Endothelial cell of umbilical vein (primary cell): Measurements from ENCODE around the gene SH3PXD2A. TPM values are rescaled to one million over a fixed set of nuclear protein-coding genes. Genes with fewer than 3 reads are reported as not detected.

ENCODE experiments used
- BruUV-seq: library from RNA; stranded (reverse); fragments of 400-500 nt; replicated peaks from 2 replicates; lab custom pipeline; 2021; lab: Mats Ljungman, UMichigan
- CTCF ChIA-PET: fragments of 300-600, 350-600 bp; sonication (Branson Sonifier 250); formaldehyde crosslinking; loops from one replicate; lab custom pipeline; 2021; ENCODE audit warnings: antibody characterized with exemption, inconsistent platforms; lab: Charles Lee
- POLR2A ChIA-PET: fragments of 300-600, 350-600 bp; sonication (Branson Sonifier 250); formaldehyde crosslinking; loops from one replicate; lab custom pipeline; 2021; ENCODE audit warnings: antibody characterized with exemption, inconsistent platforms; lab: Charles Lee
- DNase-seq: peaks from one replicate; pipeline ENCODE4 v3.0.0-alpha.2; 2011; ENCODE audit warnings: low read depth, low spot score
- FAIRE-seq: peaks from 2 replicates; lab custom pipeline; 2011; peaks lifted over from hg19 to GRCh38; lab: Jason Lieb, UNC
- H2AFZ ChIP-seq: 2 replicates; pipeline ENCODE4 v1.6.0; 2012; ENCODE audit warnings: low read depth, low read length, control low read depth, inconsistent platforms
- H3K27ac ChIP-seq: 2 replicates; pipeline ENCODE4 v1.5.1; 2011; ENCODE audit warnings: low read depth, mild to moderate bottlenecking, control low read depth, low read length, moderate library complexity; ENCODE audit not compliant: insufficient read depth
- H3K27me3 ChIP-seq, 2 experiments: 2 replicates each; pipeline versions ENCODE4 v1.6.0 to v1.6.1; 2011; ENCODE audit warnings: low read length in 2 of 2, mixed read lengths in 1 of 2; ENCODE audit not compliant: control insufficient read depth in 2 of 2, insufficient read depth in 2 of 2
- H3K36me3 ChIP-seq, 2 experiments: 2 replicates in 1 of 2; 3 replicates in 1 of 2; pipeline ENCODE4 v1.5.1; 2011; ENCODE audit warnings: low read length in 2 of 2, mild to moderate bottlenecking in 1 of 2, moderate library complexity in 1 of 2; ENCODE audit not compliant: control insufficient read depth in 2 of 2, insufficient read depth in 2 of 2; ENCODE audit errors: extremely low read depth in 1 of 2
- H3K4me1 ChIP-seq: 3 replicates; pipeline ENCODE4 v1.5.1; 2011; ENCODE audit warnings: mild to moderate bottlenecking, low read length; ENCODE audit not compliant: control insufficient read depth, insufficient read depth; ENCODE audit errors: extremely low read depth
- H3K4me2 ChIP-seq: 2 replicates; pipeline ENCODE4 v1.6.1; 2011; ENCODE audit warnings: low read length, control low read depth, mixed read lengths; ENCODE audit not compliant: insufficient read depth
- H3K4me3 ChIP-seq, 3 experiments: fragments of 200-600 bp in 1 of 3; sonication (generic), shearing (Covaris generic) in 1 of 3; replicated peaks in 1 of 3; 2 replicates each; pipeline ENCODE4 v1.5.1; 2011 to 2016; ENCODE audit warnings: control low read depth in 3 of 3, low read length in 3 of 3, mild to moderate bottlenecking in 2 of 3, inconsistent platforms in 1 of 3, low read depth in 1 of 3, moderate library complexity in 1 of 3; ENCODE audit not compliant: insufficient read depth in 1 of 3
- H3K79me2 ChIP-seq: 2 replicates; pipeline ENCODE4 v1.6.0; 2012; ENCODE audit warnings: low read length, inconsistent platforms; ENCODE audit not compliant: control insufficient read depth, insufficient read depth
- H3K9ac ChIP-seq: replicated peaks from 2 replicates; pipeline ENCODE3; 2011; ENCODE audit warnings: low read length, control low read depth; ENCODE audit not compliant: insufficient read depth; ENCODE audit errors: extremely low read depth
- H3K9me1 ChIP-seq: replicated peaks from 3 replicates; pipeline ENCODE4 v1.6.0; 2011; ENCODE audit warnings: mild to moderate bottlenecking, low read length; ENCODE audit not compliant: control insufficient read depth, insufficient read depth; ENCODE audit errors: extremely low read depth
- H3K9me3 ChIP-seq: replicated peaks from 2 replicates; pipeline ENCODE4 v1.5.1; 2012; ENCODE audit warnings: low read length, inconsistent platforms; ENCODE audit not compliant: control insufficient read depth, insufficient read depth
- H4K20me1 ChIP-seq: replicated peaks from 2 replicates; pipeline ENCODE3; 2011; ENCODE audit warnings: mild to moderate bottlenecking, low read length; ENCODE audit not compliant: control insufficient read depth, insufficient read depth; ENCODE audit errors: extremely low read depth
- EZH2 ChIP-seq: IDR thresholded peaks from 2 replicates; pipeline ENCODE4 v1.6.1; 2012; ENCODE audit warnings: borderline replicate concordance, low read depth, mild to moderate bottlenecking, moderate library complexity, low read length, inconsistent platforms; ENCODE audit not compliant: severe bottlenecking
- GATA2 ChIP-seq: IDR thresholded peaks from 2 replicates; pipeline ENCODE4 v1.7.0; 2011; ENCODE audit warnings: low read depth, mild to moderate bottlenecking, moderate library complexity, mixed read lengths, low read length; ENCODE audit not compliant: insufficient read length, insufficient read depth
- JUN ChIP-seq: IDR thresholded peaks from 2 replicates; pipeline ENCODE4 v1.6.1; 2011; ENCODE audit warnings: borderline replicate concordance, low read depth; ENCODE audit not compliant: insufficient read length, insufficient read depth
- POLR2AphosphoS5 ChIP-seq: IDR thresholded peaks from 2 replicates; pipeline ENCODE4 v1.6.1; 2012; ENCODE audit warnings: low read depth, mild to moderate bottlenecking, control low read depth, low read length, moderate library complexity; ENCODE audit not compliant: insufficient read depth
- dilution Hi-C: fragments of 300-500 bp; cut with MboI; formaldehyde crosslinking; loops from one replicate; pipeline ENCODE4 v1.15.0; 2019; ENCODE audit warnings: low sequenced_read_pairs; ENCODE audit not compliant: extremely low pct_ligation_motif_present
- intact Hi-C: fragments of 100-400 bp; cut with micrococcal nuclease; formaldehyde crosslinking; loops from one replicate; pipeline ENCODE4 v1.10.0; 2022
- polyA plus RNA-seq, 4 experiments: library from polyadenylated mRNA; depleted of rRNA in 3 of 4; stranded (reverse) in 3 of 4; unstranded in 1 of 4; fragments of >200 nt; gene quantifications; 2 replicates each; pipeline versions ENCODE4 v1.2.1 to v1.2.3, GENCODE V29; 2011 to 2012; ENCODE audit warnings: missing spikeins in 1 of 4
- total RNA-seq: library from RNA; stranded (reverse); gene quantifications from 2 replicates; pipeline ENCODE4 v1.2.3, GENCODE V29; 2021
- TF ChIP-seq, protein P1 (sequence below): IDR thresholded peaks from 2 replicates; pipeline ENCODE4 v1.6.1; 2011; ENCODE audit not compliant: insufficient read depth, insufficient read length

Gene SH3PXD2A
- total and polyA plus RNA-seq, 2 donors (not counting 3 experiments of a cell fraction or from before 2014, with no cell fraction given): 1.4 to 5.1 TPM

GRCh38 chr10:103812004-103812403, 43.4 kb downstream of the SH3PXD2A start:
- DNase-seq (no peak), FAIRE-seq (no peak)
- Histone ChIP-seq H3K79me2 (peaks cover 2% of the 10 kb centered on the region), H2AFZ (no peak overlapping the region), H3K4me3 (no peak overlapping the region), H3K27ac (peak overlapping the region; percentile 75), H4K20me1 (no peaks in the 10 kb centered on the region), H3K9me1 (no peaks in the 10 kb centered on the region), H3K36me3 (no peaks in the 10 kb centered on the region), H3K9ac (no peak overlapping the region), H3K4me1 (peaks cover 30% of the 10 kb centered on the region), H3K27me3 (no peaks in the 10 kb centered on the region), H3K9me3 (no peaks in the 10 kb centered on the region), H3K4me2 (peak overlapping the region; percentile 6)
- TF ChIP-seq EZH2 (no peak), POLR2AphosphoS5 (no peak)
- dilution Hi-C loops (no loop called here), intact Hi-C loops (loop anchor here (1.0 to 2.0 kb wide), 3 partner anchors 31 to 99 kb away; partner anchors contain the start of gene SH3PXD2A)
- ChIA-PET CTCF (interaction anchor here (0.6 to 5.2 kb wide), 15 partner anchors 9 to 248 kb away, joined by 3 to 39 read pairs (median 4); partner anchors contain the start of gene SH3PXD2A), POLR2A (interaction anchor here (1.1 kb wide), 1 partner anchor 47 kb away, joined by 5 read pairs; no protein-coding TSS in a partner anchor)
- no TSS peak for BruUV-seq

GRCh38 chr10:103811463-103811862, 43.9 kb downstream of the SH3PXD2A start:
- intact Hi-C loops: loop anchor here (2.0 kb wide), 1 partner anchor 53 kb away; no protein-coding TSS in a partner anchor
- POLR2A ChIA-PET: no interaction called here
- no peak overlapping the region for H3K4me3 ChIP-seq
- no peak overlapping the region for H2AFZ ChIP-seq
- no peaks in the 10 kb centered on the region for H3K9me3 ChIP-seq
- no peaks in the 10 kb centered on the region for H3K27me3 ChIP-seq
- CTCF ChIA-PET: interaction anchor here (0.6 to 5.2 kb wide), 11 partner anchors 8 to 99 kb away, joined by 3 to 39 read pairs (median 5); partner anchors contain the start of gene SH3PXD2A
- H3K9ac ChIP-seq: peak overlapping the region; percentile 32
- TF ChIP-seq JUN (no peak), GATA2 (no peak)
- TF ChIP-seq, protein P1, sequence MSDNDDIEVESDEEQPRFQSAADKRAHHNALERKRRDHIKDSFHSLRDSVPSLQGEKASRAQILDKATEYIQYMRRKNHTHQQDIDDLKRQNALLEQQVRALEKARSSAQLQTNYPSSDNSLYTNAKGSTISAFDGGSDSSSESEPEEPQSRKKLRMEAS: no peak
- peak overlapping the region; percentile 46 for H3K4me2 ChIP-seq
- H3K36me3 ChIP-seq: no peaks in the 10 kb centered on the region
- peak overlapping the region; percentile 75 for H3K27ac ChIP-seq
- H3K4me1 ChIP-seq: peaks cover 30% of the 10 kb centered on the region
- DNase-seq: no peak
- dilution Hi-C loops: no loop called here
- H3K9me1 ChIP-seq: no peaks in the 10 kb centered on the region
- peaks cover 2% of the 10 kb centered on the region for H3K79me2 ChIP-seq
- no TSS peak for BruUV-seq
- no peaks in the 10 kb centered on the region for H4K20me1 ChIP-seq
- FAIRE-seq: no peak
